GM19324 (cell line): ENCODE measurements around the gene ZNF532.
"Not testable (repeated sequence)": the region's sequence is repeated elsewhere in the genome, so short reads cannot be mapped to it uniquely, and the experiment has no call there.

Source experiments
- ATAC-seq: cut with Tn5 transposase; IDR thresholded peaks from one replicate; pipeline ENCODE4 v1.9.1; 2021; ENCODE audit warnings: mild to moderate bottlenecking, moderate library complexity; ENCODE audit not compliant: unreplicated experiment, low FRiP score

The ZNF532 gene

DNA sequence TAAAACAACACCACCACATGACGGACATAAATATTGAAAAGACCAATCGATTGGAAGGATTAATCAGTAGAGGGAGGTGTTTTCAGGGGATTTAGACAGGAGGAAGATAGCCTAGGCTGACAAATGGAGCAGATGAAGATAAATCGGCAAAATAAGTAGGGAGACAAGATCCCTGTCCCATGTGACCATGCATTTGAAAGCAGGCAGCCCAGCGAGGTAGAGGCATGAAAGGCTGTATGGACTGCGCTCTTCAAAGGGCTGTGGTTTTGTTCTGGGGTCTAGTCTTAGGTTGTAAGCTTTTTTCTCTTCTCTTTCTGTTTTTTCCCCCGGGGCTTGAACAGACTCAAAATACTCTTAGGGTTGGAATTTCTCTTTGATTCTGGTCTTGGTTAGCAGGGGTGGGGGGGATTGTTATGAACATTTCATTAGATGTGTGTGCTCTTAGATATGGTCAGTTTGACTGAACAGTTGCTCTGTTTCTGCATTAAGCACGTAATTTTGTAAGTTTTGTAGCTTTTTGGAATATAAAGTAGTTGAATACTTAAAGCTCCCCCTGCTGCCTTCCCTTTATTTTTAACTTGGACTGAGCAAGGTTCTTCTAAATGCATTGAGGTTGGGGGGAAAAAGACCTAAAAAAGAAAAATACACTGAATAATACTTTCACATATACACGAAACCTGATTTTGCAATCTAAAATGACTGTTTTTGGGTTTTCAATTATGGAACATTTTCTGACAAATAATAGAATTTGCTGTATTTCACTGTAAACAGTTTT is 32.2 kb downstream of the ZNF532 start:
- peak; percentile 16 for ATAC-seq

GRCh38 chr18:58898010-58898799 is 33.5 kb downstream of the ZNF532 start:
- no peak for ATAC-seq

- ATAC-seq = no peak
These were observed 35.5 kb downstream of the ZNF532 start for GRCh38 chr18:58900015-58900649.

DNA sequence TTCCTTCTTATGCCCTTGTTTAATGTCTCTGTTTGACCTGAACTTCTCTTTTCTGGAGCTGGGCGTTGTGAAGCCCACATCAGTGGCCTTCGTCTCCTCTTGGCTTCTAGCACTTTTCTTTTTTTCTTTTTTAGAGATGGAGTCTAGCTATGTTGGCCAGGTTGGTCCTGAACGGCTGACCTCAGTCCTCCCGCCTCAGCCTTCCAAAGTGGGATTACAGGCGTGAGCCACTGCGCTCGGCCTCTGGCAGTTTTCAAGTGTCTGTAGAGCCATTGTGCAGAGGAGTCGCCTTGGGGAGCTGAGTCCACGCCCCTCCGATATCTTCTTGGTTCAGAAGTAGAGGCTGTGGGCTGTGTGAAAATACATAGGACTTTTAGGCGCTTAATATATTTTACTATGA is 36.5 kb downstream of the ZNF532 start:
- no peak for ATAC-seq

DNA sequence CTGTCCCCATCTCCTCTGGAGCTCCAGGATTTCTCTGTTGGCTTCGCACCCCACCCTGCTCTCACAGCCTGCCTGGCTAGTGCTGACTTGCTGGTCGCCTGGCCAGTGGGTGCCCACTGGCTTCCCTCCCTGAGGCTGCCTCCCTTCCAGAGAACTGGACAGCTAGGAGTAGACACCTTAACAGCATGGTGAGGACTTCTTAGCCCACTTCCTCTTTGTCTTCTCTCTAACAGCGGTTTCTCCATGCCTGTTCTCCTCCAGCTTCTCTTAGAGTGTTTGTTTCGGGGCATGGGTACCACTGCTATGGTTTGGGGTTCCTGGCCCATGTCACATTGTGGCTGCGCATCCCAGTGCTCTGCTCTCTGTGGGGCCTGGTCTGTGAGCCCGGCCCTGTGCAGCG is 37.1 kb downstream of the ZNF532 start:
- ATAC-seq = no peak

DNA sequence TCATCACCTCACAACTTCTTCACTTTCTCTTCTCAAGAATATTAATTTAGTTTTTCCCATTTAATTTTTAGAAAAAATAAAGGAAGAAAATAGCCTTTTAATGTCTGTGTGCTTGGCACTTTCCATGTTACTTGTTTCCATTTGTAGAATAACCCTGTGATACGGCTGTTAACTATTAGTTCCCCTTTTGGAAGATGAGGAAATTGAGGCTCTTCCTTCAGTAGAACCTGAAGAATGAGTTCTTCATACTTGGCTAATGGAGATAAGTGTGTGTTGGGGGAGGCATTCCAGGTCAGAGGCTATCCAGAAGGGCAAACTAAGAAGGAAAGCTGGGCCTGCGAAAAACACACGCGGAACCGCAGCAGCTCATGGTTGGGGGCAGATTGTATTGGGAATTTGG is 38.3 kb downstream of the ZNF532 start:
- no peak for ATAC-seq

- no peak for ATAC-seq
These were observed 38.9 kb downstream of the ZNF532 start for GRCh38 chr18:58903533-58903932.

DNA sequence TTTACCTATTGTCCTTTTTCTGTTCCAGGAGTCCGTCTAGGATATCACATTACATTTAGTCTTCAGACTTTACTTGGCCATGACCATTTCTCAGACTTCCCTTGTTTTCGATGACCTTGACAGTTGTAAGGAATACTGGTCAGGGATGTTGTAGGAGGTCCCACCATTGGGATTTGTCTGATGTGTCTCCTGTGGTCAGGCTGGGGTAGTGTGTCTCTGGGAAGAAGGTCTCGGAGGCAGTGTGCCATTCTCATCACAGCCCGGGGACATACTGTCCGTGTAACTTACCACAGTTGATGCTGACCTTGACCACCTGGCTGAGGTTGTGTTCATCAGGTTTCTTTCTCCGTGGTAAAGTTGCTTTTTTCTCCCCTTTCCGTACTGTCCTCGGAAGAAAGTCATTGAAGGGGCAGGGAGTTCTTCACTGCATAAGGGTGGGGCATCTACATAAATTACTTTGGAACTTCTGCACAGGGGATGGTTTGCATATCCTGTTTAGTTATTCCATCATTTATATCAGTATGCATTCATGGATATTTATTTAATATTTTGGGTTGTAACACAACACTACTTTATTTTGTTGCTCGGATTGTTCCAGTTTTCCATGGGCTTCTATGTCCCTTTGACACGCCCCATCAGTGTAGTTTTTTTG is 41.2 kb downstream of the ZNF532 start:
- ATAC-seq = no peak

- ATAC-seq = no peak
These were observed 43.3 kb downstream of the ZNF532 start for GRCh38 chr18:58908006-58908405.

DNA sequence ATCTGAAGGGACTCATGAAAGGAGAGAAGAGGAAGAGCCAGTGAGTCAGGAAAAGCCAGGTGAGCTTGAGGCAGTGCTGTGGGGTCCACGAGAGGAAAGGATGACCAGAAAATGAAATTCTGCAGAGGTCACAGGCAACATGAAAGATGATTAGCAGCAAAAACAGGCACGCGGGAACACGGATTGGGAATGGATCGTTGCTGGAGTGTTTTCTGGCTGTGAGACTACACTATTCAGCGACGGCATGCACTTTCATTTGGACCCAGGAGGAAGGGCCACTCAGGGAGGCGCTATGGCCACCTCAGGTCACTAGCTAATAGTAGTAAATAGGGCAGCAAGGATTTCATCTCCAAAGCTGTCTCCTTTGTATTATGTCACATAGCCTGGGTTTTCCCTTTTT is 44.8 kb downstream of the ZNF532 start:
- no peak for ATAC-seq

DNA sequence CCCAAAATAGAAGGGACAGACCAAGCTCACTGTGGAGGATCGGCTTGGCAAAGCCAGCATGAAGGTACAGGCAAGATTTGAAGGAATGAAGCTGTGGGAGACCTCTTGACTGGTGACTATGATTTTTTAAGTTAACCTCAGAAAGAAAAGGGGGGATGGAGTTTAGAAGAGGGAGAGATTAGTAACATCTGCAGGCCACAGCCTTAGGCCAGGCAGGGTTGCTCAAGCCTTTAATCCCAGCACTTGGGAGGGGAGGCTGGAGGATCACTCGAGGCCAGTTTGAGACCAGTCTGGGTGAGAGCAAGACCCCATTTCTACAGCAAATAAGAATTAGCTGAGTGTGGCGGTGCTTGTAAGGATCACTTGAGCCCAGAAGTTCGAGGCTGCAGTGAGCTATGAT is 46.6 kb downstream of the ZNF532 start:
- no peak for ATAC-seq

- ATAC-seq = no peak
These were observed 47.1 kb downstream of the ZNF532 start for GRCh38 chr18:58911766-58912165.

- no peak for ATAC-seq
These were observed 50.5 kb downstream of the ZNF532 start for GRCh38 chr18:58915006-58915799.

- no peak for ATAC-seq
These were observed 51.3 kb downstream of the ZNF532 start for GRCh38 chr18:58915995-58916394.

- ATAC-seq = not testable (repeated sequence)
These were observed 55.3 kb downstream of the ZNF532 start for GRCh38 chr18:58919934-58920333.

GRCh38 chr18:58922995-58923394 is 58.3 kb downstream of the ZNF532 start:
- no peak for ATAC-seq

DNA sequence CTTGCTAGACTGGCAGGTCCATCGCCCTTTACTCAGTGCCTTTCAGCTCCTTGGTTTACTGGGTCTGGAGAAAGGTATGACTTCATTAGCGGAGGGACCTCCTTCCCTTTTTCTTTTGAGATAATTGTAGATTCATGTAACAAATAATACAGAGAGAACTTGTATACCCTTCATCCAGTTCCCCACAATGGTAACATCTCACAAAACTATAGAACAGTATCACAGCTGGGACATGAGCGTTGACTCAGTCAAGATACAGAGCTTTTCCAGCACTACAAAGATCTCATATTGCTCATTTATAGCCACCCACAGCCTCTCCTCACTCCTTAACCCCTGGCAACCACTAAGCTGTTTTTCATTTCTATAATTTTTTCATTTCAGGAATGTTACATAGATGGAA is 59.8 kb downstream of the ZNF532 start:
- no peak for ATAC-seq

- no peak for ATAC-seq
These were observed 63.0 kb downstream of the ZNF532 start for GRCh38 chr18:58927659-58928058.

DNA sequence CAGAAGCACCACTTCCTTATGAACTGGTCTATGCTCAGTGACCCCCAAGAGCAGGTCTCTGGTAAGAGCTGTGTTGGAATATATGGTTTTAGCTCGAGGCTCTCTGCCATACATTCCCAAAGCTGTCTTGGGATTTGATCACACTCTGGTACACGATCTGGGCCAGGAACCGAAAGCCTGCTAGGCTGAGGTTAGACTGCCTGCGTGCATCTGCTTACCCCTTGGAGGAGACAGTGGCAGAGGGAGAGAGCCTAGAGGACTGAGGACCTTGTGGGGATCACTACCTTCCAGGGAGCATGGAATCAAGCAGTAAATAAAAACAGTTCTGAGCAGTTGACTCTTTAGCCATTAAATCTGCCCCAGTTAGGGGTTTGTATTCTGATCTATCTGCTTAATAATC is 63.7 kb downstream of the ZNF532 start:
- ATAC-seq = no peak

DNA sequence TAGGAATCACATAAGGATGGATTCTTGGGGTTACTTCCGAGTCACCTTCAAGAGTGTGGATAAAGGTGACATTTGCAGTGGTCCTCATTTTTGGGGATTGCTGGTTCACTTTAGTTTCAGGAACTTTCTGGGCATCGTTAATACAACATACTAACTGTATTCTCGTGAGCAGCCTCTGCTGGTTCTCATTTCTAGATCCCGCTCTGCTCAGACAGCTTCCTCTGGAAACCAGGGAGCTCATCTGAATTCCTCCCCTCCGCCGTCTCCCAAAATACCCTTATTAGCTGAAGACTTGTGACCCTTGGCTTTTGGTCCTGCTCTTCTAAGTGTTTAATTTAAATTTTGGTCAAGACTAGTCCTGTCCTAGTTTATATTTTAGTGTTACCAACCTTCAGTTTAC is 64.5 kb downstream of the ZNF532 start:
- ATAC-seq = no peak
